Activated effector memory CD4-positive, alpha-beta T cell treated with anti-CD3 and anti-CD28 coated beads, Interleukin-2, amount 50 U/mL, for 16 hours (primary cell): ENCODE measurements around the gene PADI2.

Source experiments
- DNase-seq: peaks from one replicate; pipeline ENCODE4 v3.0.0-alpha.2; 2020

Gene PADI2

DNA sequence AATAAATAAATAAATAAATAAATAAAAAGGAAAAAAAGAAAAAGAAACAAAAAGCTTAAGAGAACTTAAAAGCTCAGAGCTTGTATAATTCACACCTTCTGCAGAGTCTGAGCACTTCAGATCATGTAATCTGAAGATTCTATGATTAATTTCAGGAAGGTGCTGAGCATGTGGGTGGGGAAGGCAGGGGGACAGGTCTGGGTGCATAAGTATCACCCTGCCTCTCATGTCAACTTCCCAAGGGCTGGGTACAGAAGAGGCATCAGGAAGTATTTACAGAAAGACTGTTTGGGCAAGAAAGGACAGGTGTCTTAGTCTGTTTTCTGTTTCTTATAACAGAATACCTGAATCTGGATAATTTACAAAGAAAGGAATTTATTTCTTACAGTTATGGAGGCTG is 20.4 kb upstream of the PADI2 start:
- no peak for DNase-seq

DNA sequence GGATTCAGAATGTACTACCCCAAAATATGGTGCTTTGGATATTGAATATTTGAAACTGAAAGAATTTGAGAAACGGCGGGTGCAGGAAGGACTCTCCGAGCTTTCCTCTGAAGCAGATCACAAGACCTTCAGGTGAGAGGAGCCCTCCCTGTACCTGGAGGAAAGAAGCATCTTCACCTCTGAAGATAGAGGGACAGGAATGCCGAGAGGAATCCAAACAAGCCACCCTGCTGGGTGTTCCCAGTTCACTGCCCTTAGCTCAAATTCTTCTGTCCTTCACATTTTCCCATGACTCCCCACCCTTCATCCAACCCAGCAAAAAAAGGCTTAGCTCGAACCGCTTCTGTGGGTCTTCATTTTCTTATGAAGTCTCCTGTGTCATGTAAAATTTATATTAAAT is 18.2 kb upstream of the PADI2 start:
- DNase-seq = no peak

DNA sequence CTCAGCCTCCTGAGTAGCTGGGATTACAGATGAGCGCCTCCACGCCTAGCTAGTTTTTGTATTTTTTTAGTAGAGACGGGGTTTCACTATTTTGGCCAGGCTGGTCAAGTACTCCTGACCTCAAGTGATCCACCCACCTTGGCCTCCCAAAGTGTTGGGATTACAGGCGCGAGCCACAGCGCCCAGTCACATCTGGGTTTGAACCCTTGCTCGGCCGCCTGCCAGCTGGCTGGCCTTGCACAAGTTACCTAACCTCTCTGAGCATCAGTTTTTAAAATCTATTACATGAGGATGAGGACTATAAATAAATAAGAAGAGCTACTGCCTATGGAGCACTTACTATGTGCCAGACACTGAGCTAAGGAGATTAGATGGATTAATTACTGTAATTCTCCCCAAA is 17.7 kb upstream of the PADI2 start:
- no peak for DNase-seq

DNA sequence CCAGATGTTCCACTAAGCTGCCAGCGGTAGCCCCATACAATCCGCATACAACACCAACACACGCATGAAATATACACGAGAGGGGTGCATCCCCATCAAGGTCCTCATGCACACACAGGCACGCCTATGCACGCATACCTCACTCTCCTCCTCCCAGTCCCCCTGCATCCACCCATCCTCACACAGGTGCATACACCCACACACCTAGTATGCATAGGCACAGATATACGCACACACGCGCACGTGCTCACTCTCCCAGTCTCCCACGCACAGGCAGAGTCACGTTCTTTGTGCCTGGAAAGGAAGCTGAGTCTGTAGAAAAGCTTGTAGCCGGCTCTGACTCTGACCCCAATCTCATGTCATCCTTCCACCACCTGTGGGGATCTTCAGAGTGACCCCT is 16.9 kb upstream of the PADI2 start:
- no peak for DNase-seq

DNA sequence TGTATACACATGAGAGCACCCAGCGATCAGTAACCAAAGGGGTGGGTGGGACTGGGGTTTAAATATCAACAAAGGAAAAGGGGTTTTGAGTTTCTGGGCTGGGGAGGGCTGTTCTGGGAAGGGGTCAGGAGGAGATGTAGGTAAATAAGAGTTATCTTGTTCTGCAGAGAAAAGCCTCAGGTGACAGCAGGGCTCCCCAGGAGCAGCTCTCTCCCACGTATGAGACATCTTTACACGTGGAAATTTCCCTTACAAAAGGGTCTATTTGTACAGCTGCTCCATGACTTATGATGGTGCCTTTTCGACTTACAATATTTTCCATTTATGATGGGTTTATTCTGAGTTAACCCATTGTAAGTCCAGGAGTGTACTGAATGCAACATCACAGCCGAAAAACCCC is 16.3 kb upstream of the PADI2 start:
- DNase-seq = no peak

DNA sequence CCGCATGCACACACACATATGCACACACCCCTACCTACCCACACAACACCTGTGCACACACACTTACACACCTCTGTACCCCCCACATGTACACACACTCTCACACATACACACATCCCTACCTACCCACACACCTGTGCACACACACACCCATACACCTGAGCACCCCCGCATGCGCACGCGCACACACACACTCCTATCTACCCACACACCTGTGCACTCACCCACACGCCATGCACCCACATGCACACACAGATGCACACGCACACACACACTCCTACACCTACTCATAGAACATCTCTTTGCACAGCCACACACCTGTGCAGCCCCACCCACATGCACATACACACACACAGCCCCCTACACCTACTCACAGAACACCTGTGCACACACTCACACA is 15.5 kb upstream of the PADI2 start:
- no peak for DNase-seq

DNA sequence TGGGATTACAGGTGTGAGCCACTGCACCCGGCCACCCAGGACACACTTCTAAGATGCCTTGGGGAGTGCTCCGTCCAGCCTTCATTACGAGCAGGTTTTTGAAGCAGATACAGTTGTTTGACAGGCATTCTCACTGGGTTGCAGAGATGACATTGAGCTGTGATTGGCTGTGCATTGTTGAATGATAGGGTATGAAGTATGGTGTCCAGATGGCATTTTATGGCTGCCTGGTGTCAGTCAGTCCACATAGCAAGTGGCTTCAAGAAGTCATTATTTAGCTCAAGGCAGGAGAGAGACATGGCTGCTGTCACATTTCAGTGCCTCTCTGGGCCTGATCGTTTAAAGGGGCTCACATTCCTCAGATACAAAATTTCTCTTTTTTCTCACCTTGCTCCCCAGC is 14.8 kb upstream of the PADI2 start:
- no peak for DNase-seq

DNA sequence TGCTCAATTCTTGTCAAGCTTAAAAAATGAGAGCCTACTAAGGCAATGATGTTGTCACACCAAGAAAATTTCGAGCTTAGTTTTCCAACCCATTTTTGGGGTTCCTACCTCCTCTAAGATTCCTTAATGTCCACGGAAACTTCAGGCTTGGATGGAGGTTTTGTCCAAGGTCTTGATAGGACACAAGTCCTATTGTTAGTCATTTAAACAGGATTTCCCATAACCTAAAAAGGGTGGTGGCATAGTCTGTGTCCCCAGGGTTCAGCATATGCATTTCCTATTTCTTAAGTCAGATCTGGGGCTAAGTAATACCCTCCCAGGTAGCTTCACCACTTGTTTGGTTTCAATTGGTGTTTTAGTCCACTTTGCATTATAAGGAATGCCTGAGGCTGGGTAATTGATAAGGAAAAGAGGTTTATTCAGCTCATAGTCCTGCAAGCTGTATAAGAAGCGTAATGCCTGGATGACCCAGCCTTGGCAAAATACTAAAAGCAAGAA is 10.9 kb upstream of the PADI2 start:
- no peak for DNase-seq

DNA sequence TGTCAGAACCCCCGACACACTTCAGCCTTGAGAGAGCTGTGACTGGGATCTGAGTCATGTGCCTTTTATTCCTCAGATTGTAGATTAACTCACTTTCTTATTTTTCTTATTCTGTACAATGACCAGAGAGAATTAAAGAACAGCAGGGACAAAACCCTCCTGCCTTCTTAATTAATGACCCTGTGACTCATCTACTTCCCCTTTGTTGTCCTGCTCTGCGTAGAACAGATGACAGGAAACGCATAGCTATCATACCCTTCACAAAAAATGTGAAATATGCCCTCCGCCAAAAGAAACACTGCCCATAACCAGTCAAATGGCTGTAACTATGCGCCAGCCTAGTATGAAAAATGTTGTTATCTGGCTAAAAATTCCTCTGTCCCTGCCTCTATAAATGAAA is 9.1 kb upstream of the PADI2 start:
- DNase-seq = no peak

DNA sequence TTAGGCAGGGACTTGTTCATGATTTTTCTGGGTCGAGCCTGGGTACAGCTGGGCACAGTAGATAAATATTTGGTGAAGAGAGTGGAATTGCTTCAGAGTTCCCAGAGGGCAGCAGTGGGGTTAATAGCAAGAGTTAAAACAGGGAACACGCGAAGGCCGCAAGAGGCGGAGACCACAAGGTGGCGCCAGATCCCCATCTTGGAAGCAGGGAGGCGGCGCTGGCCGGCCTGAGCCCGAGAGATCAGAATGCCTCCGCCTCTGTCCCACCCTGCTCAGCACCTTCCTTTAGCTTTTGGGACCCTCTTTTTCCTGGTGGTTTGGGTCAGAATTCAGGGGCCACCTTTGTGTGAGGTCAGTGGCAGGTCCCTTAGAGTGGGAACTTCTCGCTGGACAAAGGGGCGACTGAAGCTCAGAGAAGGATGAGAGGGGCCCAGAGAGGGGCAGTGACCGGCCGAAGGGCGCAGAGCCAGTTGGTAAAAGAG is 6.5 kb upstream of the PADI2 start:
- DNase-seq = peak; percentile 91

DNA sequence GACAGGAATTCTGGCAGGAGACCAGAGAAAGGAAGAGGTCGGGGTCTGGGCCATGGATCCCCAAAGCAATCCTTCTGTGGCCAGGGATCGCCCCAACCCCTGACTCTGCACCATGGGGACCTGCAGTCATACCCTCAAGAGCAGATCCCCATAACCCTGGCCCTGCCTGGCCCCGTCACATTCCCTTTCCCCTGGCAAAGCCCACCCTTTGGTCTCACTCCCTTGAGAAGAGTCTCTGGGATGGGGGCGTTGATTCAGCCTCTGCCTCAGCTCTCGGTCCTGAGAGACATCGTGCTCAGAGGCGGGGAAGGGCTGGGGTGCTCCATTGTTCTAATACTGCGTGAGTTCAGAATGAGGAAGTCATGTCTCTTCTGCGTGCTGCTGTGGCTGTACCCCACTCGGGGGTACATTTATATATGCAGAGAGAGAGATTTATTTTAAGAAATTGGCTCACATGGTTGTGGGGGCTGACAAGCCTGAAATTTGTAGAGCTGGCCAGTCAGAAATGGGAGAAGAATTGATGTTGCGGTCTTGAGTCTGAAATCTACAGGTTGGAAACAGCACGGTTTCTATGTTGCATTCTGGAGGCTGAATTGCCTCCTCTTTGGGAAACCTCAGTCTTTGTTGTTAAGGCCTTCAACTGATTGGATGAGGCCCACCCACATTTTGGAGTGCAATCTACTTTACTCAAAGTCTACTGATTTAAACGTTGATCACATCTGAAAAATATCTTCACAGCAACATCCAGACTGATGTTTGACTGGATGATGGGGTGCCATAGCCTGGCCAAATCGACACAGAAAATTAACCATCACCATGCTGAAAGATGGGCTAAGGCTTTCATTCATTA is 4.2 kb upstream of the PADI2 start:
- DNase-seq = no peak

DNA sequence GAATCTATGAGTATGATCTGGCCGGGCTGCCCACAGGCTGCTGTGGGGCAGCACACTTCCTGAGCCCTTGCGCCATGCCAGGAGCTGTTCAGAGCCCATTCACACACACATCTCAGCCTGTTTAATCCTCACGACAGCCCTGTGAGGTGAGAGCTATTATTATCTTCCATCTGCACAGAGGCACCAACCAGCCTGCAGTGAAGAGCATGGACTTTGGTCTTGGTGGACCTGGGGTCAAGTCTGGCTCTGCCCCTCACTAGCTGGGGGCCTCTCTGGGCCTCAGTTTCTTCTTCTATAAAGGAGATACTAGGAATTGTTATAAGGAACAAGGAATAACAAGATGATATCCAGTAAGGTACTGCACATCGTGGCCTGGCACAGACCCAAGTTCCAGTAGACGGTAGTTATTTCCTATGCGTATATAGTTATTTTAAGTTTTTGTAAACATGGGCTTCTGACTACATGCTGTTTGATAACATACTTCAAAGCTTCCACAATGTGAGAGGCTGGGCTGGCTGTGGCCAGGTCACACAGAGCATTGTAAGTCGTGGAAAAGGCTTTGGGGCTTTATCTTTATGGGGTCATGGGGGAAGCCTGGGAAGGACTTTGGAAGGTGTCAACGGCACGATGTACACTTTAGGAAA is 3.4 kb upstream of the PADI2 start:
- DNase-seq = no peak

DNA sequence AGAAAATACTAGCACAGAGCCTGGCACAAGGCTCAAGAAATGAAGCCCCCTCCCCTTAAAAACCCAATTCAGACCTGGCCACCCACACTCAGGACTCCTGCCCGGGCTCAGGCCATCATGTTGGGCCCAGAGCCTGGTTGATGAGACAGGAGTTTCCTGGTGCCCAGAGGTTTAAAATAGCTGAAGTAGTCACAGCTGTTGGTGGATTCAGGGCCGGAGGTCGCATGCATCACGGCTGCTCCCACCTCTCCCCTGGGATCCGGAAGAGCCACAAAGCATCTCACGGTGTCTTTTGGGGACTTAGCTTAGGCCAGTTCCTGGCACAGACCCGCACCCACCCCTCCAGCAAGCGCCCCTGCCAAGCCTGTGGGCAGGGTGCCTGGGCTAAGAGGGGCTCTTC is 2.6 kb upstream of the PADI2 start:
- DNase-seq = no peak

DNA sequence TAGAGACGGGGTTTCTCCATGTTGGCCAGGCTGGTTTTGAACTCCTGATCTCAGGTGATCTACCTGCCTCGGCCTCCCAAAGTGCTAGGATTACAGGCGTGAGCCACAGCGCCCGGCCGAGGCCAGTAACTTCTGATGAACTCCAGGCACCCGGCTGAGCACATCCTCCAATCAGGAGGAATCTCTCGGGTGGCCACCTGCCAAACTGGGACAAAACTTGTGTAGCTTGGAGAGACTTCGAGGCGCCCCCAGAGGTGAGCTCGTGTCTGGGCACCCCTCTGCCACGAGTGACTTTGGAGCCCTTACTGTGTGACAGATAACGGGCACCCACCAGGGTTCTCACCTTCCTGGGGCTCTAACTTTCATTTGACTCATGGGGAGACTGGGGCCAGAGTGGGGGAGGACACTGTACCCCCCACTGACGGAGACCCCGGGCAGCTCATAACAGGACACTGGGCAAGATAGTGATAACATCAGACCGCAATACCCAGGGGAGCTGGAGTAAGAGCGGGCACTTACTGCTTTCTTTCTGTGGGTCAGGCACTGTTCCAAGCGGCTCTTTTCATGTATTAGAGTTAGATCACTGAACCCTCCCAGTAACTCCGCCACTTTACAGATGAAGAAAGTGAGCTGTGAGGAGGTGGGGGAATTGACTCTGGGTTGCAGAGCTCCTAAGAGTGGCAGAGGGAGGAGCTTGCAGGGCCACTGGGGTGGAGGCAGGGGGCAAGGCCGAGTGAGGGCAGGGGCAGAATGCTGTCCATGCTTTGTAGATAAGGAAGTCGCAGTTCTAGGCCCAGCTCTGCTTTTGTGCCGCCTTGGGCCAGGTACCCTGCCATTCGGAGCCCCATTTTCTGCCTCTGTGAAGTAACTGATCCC is 1.9 kb upstream of the PADI2 start:
- DNase-seq = no peak

DNA sequence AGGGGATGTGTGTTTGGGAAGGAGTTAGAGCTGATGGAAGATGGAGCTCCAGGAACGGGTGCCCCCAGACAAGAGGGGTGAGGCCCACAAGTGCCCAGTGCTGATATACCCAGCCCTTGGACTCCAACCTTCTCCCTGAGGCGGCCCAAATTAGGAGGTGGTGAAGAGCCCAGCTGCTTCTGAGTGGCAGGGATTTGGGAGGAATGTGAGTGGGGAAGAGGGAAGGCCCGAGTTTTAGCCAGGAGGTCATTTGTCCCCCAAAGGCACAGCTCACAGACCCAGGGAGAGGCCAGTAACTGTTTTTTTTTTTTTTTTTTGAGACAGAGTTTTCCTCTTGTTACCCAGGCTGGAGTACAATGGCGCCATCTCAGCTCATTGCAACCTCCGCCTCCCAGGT is 1.2 kb upstream of the PADI2 start:
- no peak for DNase-seq

DNA sequence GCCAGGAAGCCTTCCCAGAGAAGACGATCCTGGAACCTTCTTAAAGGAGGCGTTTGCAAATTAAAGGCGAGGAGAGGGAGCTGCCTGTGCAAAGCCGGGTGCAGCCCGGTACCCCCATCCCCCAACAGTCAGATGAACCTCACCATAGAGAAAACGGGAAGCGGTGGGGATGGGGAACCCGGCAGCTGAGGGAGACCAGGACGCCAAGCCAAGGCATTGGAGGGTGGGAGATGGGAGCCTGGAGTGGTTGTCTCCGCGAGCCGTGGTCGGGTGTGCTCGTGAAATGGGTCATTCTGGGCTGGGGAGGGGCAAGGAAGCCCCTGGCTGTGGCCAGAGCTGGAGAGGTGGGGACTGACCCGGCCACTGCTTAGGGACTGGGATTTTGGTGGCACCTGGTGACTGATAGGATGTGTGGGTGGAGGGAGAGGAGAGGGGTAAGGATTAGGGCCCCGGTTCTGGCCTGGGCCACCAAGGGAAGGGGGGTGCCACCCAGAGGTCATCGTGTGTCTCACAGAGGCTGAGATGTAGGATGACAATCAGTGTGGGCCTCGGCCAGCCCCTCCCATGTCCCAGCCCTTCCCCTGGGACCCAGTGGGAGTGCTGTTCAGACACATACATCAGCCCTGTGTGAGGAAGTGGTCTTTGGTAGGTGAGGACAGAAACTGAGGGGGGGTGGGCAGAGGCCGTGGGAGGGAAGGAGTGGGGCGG is 676 bp upstream of the PADI2 start:
- no peak for DNase-seq

DNA sequence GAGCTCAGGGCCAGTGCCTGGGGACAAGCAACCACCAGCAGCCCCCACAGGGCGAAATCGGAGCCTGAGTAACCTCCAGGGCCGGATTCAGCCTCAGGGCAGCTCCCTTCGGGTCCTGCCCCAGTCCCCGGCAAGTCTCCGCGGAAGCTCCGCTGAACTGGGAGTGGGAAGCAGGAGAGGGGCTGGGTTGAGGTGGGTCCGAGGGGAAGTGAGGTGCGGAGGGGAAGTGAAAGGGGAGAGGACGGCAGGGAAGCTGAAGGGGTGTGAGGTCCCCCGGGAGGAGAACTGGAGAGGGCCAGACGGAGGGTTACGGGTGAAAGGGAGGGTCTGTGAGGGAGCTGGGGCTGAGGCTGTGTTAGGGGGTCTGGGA is 560 bp downstream of the PADI2 start:
- no peak for DNase-seq

DNA sequence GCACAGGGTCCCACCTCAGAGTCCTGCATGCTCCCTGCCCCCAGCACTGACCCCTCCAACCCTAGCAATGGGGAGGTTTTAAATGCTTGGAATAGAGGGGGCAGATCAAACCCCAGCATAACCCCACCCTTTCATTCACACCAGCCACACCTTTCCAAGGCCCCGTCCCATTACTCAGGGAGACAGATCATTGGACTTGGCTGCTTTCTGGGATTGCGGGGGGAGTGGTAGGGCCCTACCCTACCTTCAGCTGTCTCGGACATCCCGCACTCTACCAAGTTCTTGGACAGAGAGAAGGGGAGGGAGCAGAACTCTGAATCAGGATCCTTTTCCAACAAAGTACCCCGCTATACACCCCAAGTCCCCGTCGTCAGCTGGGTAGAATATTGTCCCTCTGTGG is 983 bp downstream of the PADI2 start:
- DNase-seq = no peak

DNA sequence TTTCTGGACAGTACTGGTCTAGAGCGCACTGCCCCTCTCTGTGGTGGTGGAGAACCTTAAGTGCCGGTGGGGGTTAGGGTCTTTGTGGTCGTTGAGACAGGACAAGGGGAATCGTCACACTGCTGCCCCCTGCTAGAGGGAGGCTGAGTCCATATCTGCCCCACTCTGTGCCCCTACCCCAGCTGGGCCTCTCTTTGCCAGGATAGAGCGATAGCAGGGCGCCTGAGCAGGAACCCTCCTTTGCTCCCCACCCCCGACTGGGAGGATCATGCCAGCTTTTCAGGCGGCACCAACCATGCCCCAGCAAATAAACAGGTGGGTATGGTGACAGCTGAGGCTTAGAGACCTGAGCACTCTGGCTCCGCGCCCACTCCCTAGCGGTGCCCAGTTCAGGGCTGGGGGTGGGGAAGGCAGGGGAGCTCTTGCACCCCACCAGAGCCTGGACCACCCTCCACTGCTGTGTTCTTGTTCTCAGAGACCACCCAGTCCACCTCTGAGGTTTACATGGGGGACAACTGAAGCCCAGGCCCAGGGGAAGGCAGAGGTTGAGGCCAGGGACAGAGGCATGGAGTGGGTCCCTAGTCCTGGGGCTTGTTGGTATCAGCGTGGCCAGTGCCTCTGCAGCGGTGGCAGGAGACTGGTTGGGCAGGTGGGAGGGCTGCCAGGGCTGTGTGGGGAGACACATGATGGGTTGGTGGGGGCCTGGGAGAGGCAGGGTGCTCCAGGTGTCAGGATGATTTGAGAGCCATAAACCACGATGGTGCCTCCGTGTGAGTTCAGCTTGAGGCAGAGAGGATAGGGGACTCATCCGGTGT is 1.6 kb downstream of the PADI2 start:
- no peak for DNase-seq

DNA sequence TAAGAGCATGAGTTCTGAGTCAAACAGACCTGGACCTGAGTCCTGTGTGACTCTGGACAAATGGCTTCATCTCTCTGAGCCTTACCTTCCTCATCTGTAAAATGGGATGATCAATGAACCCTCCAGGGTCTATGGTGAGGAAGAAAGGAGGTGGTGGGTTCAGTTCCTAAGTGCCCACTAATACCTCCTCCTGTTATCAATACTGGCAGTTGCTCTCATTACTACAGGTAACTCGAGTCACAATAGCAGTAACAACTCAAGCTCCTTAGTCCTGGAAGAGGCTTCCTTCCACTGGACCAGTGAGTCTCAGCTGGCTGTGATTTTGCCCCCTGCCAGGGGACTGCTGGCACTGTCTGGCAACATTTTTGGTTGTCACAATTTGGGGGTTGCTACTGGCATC is 2.6 kb downstream of the PADI2 start:
- DNase-seq = no peak

DNA sequence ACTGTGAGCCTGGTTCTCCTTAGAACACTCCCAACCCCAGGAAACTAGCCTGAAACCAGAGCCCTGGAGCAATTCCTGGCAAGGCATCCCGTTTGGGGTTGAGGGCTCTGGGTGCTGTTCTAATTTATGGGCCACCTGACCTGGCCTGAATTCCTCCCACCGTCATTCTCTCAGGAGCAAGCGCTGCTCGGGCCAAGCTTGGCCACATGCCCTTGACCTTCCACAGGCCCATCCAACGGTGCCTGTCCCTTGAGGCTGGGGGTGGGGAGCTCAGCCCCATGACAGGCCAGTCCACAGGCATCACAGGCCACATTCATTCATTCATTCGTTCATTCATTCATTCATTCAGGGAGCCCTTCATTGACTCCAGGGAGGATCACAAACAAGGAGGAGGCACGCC is 5.3 kb downstream of the PADI2 start:
- DNase-seq = no peak
